ENCODE results near the gene UBXN4.
A peak's percentile ranks its signal among the peaks of the same experiment; 100 is the strongest.
"Not testable (repeated sequence)": the region's sequence is repeated elsewhere in the genome, so short reads cannot be mapped to it uniquely, and the experiment has no call there.

The UBXN4 gene

GRCh38 chr2:135741395-135742324 lies at the start of gene UBXN4:
Gene UBXN4, plus strand, starts transcription at chr2:135741855. Its CDS starts 75 bp downstream, at chr2:135741930.
- Mint-ChIP-seq H3K4me1 (peaks cover 39% of the 10 kb centered on the region), H3K27ac (peak within 1 kb of the TSS; percentile 100), H3K36me3 (peaks cover 12% of the 10 kb centered on the region), H3K27me3 (no peaks in the 10 kb centered on the region), H3K4me3 (peak within 1 kb of the TSS; percentile 98), H3K9me3 (peaks cover 5% of the 10 kb centered on the region)

- H3K27ac Mint-ChIP-seq = peak overlapping the region; percentile 17
- H3K4me1 Mint-ChIP-seq = peaks cover 29% of the 10 kb centered on the region
- no peaks in the 10 kb centered on the region for H3K27me3 Mint-ChIP-seq
- H3K4me3 Mint-ChIP-seq = no peak overlapping the region
- no peaks in the 10 kb centered on the region for H3K9me3 Mint-ChIP-seq
- peaks cover 17% of the 10 kb centered on the region for H3K36me3 Mint-ChIP-seq
Measured at GRCh38 chr2:135694711-135695110, 46.9 kb upstream of the UBXN4 start.

- H3K9me3 Mint-ChIP-seq = no peaks in the 10 kb centered on the region
- H3K27me3 Mint-ChIP-seq = no peaks in the 10 kb centered on the region
- H3K36me3 Mint-ChIP-seq = peaks cover 14% of the 10 kb centered on the region
- peaks cover 14% of the 10 kb centered on the region for H3K4me1 Mint-ChIP-seq
- H3K27ac Mint-ChIP-seq = no peak overlapping the region
- no peak overlapping the region for H3K4me3 Mint-ChIP-seq
Measured at GRCh38 chr2:135698838-135699237, 42.8 kb upstream of the UBXN4 start.

GRCh38 chr2:135701442-135701841 lies 40.2 kb upstream of the UBXN4 start:
- Mint-ChIP-seq H3K9me3 (no peaks in the 10 kb centered on the region), H3K4me1 (no peaks in the 10 kb centered on the region), H3K27me3 (no peaks in the 10 kb centered on the region), H3K27ac (peak overlapping the region; percentile 3), H3K4me3 (no peak overlapping the region), H3K36me3 (peaks cover 1% of the 10 kb centered on the region)

- H3K4me3 Mint-ChIP-seq = no peak overlapping the region
- H3K9me3 Mint-ChIP-seq = no peaks in the 10 kb centered on the region
- no peak overlapping the region for H3K27ac Mint-ChIP-seq
- no peaks in the 10 kb centered on the region for H3K4me1 Mint-ChIP-seq
- no peaks in the 10 kb centered on the region for H3K27me3 Mint-ChIP-seq
- peaks cover 1% of the 10 kb centered on the region for H3K36me3 Mint-ChIP-seq
Measured at GRCh38 chr2:135703300-135703699, 38.4 kb upstream of the UBXN4 start.

- H3K36me3 Mint-ChIP-seq, H3K27me3 Mint-ChIP-seq, H3K4me3 Mint-ChIP-seq, H3K4me1 Mint-ChIP-seq, H3K9me3 Mint-ChIP-seq, H3K27ac Mint-ChIP-seq: not testable (repeated sequence)
Measured at GRCh38 chr2:135704075-135704474, 37.6 kb upstream of the UBXN4 start.

- peaks cover 2% of the 10 kb centered on the region for H3K36me3 Mint-ChIP-seq
- H3K4me1 Mint-ChIP-seq = no peaks in the 10 kb centered on the region
- H3K4me3 Mint-ChIP-seq = no peak overlapping the region
- no peaks in the 10 kb centered on the region for H3K9me3 Mint-ChIP-seq
- peak overlapping the region; percentile 51 for H3K27ac Mint-ChIP-seq
- no peaks in the 10 kb centered on the region for H3K27me3 Mint-ChIP-seq
Measured at GRCh38 chr2:135708159-135708558, 33.5 kb upstream of the UBXN4 start.

GRCh38 chr2:135709992-135710391 lies 31.7 kb upstream of the UBXN4 start:
- no peak overlapping the region for H3K27ac Mint-ChIP-seq
- H3K27me3 Mint-ChIP-seq = no peaks in the 10 kb centered on the region
- no peaks in the 10 kb centered on the region for H3K4me1 Mint-ChIP-seq
- H3K36me3 Mint-ChIP-seq = peaks cover 2% of the 10 kb centered on the region
- no peak overlapping the region for H3K4me3 Mint-ChIP-seq
- H3K9me3 Mint-ChIP-seq = no peaks in the 10 kb centered on the region

- not testable (repeated sequence) for H3K9me3 Mint-ChIP-seq
Measured at GRCh38 chr2:135715086-135715485, 26.6 kb upstream of the UBXN4 start.

GRCh38 chr2:135728064-135728743 lies 13.5 kb upstream of the UBXN4 start:
- Mint-ChIP-seq H3K27me3 (no peaks in the 10 kb centered on the region), H3K4me1 (peaks cover under 1% of the 10 kb centered on the region), H3K9me3 (no peaks in the 10 kb centered on the region), H3K36me3 (peaks cover 2% of the 10 kb centered on the region), H3K27ac (no peak overlapping the region), H3K4me3 (no peak overlapping the region)

More at GRCh38 chr2:135715086-135715485, 26.6 kb upstream of the UBXN4 start:
- not testable (repeated sequence) for H3K27ac Mint-ChIP-seq, H3K4me1 Mint-ChIP-seq, H3K27me3 Mint-ChIP-seq, H3K36me3 Mint-ChIP-seq, H3K4me3 Mint-ChIP-seq

GRCh38 chr2:135732561-135732960 lies 9.1 kb upstream of the UBXN4 start:
- Mint-ChIP-seq H3K9me3 (no peaks in the 10 kb centered on the region), H3K27me3 (no peaks in the 10 kb centered on the region), H3K36me3 (no peaks in the 10 kb centered on the region), H3K4me1 (peaks cover 5% of the 10 kb centered on the region), H3K27ac (no peak overlapping the region), H3K4me3 (no peak overlapping the region)

GRCh38 chr2:135733045-135733444 lies 8.6 kb upstream of the UBXN4 start:
- no peak overlapping the region for H3K4me3 Mint-ChIP-seq
- peaks cover 5% of the 10 kb centered on the region for H3K4me1 Mint-ChIP-seq
- no peaks in the 10 kb centered on the region for H3K9me3 Mint-ChIP-seq
- H3K27ac Mint-ChIP-seq = no peak overlapping the region
- H3K36me3 Mint-ChIP-seq = no peaks in the 10 kb centered on the region
- no peaks in the 10 kb centered on the region for H3K27me3 Mint-ChIP-seq

GRCh38 chr2:135736546-135736945 lies 5.1 kb upstream of the UBXN4 start:
- H3K4me3 Mint-ChIP-seq = no peak overlapping the region
- no peak overlapping the region for H3K27ac Mint-ChIP-seq
- H3K36me3 Mint-ChIP-seq = no peaks in the 10 kb centered on the region
- H3K9me3 Mint-ChIP-seq = peaks cover 5% of the 10 kb centered on the region
- H3K27me3 Mint-ChIP-seq = no peaks in the 10 kb centered on the region
- H3K4me1 Mint-ChIP-seq = peaks cover 9% of the 10 kb centered on the region

GRCh38 chr2:135740206-135740605 lies 1.4 kb upstream of the UBXN4 start:
- Mint-ChIP-seq H3K27me3 (no peaks in the 10 kb centered on the region), H3K27ac (no peak overlapping the region), H3K36me3 (peaks cover 4% of the 10 kb centered on the region), H3K4me1 (peaks cover 27% of the 10 kb centered on the region), H3K9me3 (peaks cover 5% of the 10 kb centered on the region), H3K4me3 (no peak overlapping the region)

- no peaks in the 10 kb centered on the region for H3K27me3 Mint-ChIP-seq
- peak overlapping the region; percentile 71 for H3K27ac Mint-ChIP-seq
- H3K4me1 Mint-ChIP-seq = peaks cover 32% of the 10 kb centered on the region
- peaks cover 5% of the 10 kb centered on the region for H3K9me3 Mint-ChIP-seq
- peaks cover 5% of the 10 kb centered on the region for H3K36me3 Mint-ChIP-seq
- H3K4me3 Mint-ChIP-seq = no peak overlapping the region
Measured at GRCh38 chr2:135741043-135741394, 636 bp upstream of the UBXN4 start.

GRCh38 chr2:135742325-135742757 lies 686 bp downstream of the UBXN4 start:
- H3K4me3 Mint-ChIP-seq = peak overlapping the region; percentile 98
- peak overlapping the region; percentile 100 for H3K27ac Mint-ChIP-seq
- H3K9me3 Mint-ChIP-seq = peaks cover 5% of the 10 kb centered on the region
- H3K27me3 Mint-ChIP-seq = no peaks in the 10 kb centered on the region
- peaks cover 14% of the 10 kb centered on the region for H3K36me3 Mint-ChIP-seq
- peaks cover 46% of the 10 kb centered on the region for H3K4me1 Mint-ChIP-seq
